GM18505 (cell line): ENCODE data around the gene PRKN.

Source experiments
- ATAC-seq: cut with Tn5 transposase; IDR thresholded peaks from one replicate; pipeline ENCODE4 v1.9.1; 2021; ENCODE audit not compliant: unreplicated experiment
- POLR2A ChIP-seq: IDR thresholded peaks from 4 replicates; pipeline ENCODE4 v1.6.1; 2011; ENCODE audit warnings: borderline replicate concordance; ENCODE audit not compliant: insufficient read depth, insufficient read length; ENCODE audit errors: extremely low read depth

PRKN gene

GRCh38 chr6:161626132-161626676, 1101.4 kb downstream of the PRKN start:
- no peak for ATAC-seq
- TF ChIP-seq POLR2A: no peak

GRCh38 chr6:161624111-161624510, 1103.5 kb downstream of the PRKN start:
- TF ChIP-seq POLR2A: no peak
- no peak for ATAC-seq

GRCh38 chr6:161622779-161623178, 1104.8 kb downstream of the PRKN start:
- TF ChIP-seq POLR2A: no peak
- ATAC-seq: no peak

GRCh38 chr6:161618831-161619454, 1108.6 kb downstream of the PRKN start:
- no peak for TF ChIP-seq POLR2A
- ATAC-seq: no peak

GRCh38 chr6:161613711-161614110, 1113.9 kb downstream of the PRKN start:
- TF ChIP-seq POLR2A: no peak
- no peak for ATAC-seq

GRCh38 chr6:161608771-161609170, 1118.8 kb downstream of the PRKN start:
- no peak for TF ChIP-seq POLR2A
- ATAC-seq: no peak

- no peak for TF ChIP-seq POLR2A
- no peak for ATAC-seq
Measured at GRCh38 chr6:161607696-161608297, 1119.8 kb downstream of the PRKN start.

GRCh38 chr6:161602359-161602758, 1125.2 kb downstream of the PRKN start:
- TF ChIP-seq POLR2A: no peak
- ATAC-seq: no peak

GRCh38 chr6:161598896-161599295, 1128.7 kb downstream of the PRKN start:
- ATAC-seq: no peak
- no peak for TF ChIP-seq POLR2A

- no peak for TF ChIP-seq POLR2A
- no peak for ATAC-seq
Measured at GRCh38 chr6:161596807-161597520, 1130.6 kb downstream of the PRKN start.

- no peak for TF ChIP-seq POLR2A
- no peak for ATAC-seq
Measured at GRCh38 chr6:161594412-161594811, 1133.2 kb downstream of the PRKN start.

- TF ChIP-seq POLR2A: no peak
- ATAC-seq: no peak
Measured at GRCh38 chr6:161590961-161591627, 1136.5 kb downstream of the PRKN start.

GRCh38 chr6:161586887-161587286, 1140.7 kb downstream of the PRKN start:
- no peak for ATAC-seq
- no peak for TF ChIP-seq POLR2A
